Panc1 (cell line): ENCODE results near the gene TANC1. TPM values are rescaled to one million over a fixed set of nuclear protein-coding genes. Genes with fewer than 3 reads are reported as not detected.

Experiments
- ATAC-seq: fragments of 200-7000 bp; cut with Tn5 transposase; 2 replicates; pipeline ENCODE4 v1.9.1; 2020; ENCODE audit warnings: mild to moderate bottlenecking, moderate library complexity
- BruUV-seq: library from RNA; stranded (reverse); fragments of 400-500 nt; replicated peaks from 2 replicates; lab custom pipeline; 2021; lab: Mats Ljungman, UMichigan
- CTCF ChIA-PET: fragments of 300-600 bp; sonication (Branson Sonifier 250); formaldehyde crosslinking; loops from one replicate; lab custom pipeline; 2022; ENCODE audit warnings: antibody characterized with exemption; lab: Charles Lee
- POLR2A ChIA-PET: fragments of 300-600 bp; sonication (Branson Sonifier 250); formaldehyde crosslinking; loops from one replicate; lab custom pipeline; 2022; ENCODE audit warnings: antibody characterized with exemption; lab: Charles Lee
- DNase-seq: peaks from one replicate; pipeline ENCODE4 v3.0.0-alpha.2; 2010; ENCODE audit warnings: low read depth, low spot score
- H3K27ac ChIP-seq: 2 replicates; pipeline ENCODE4 v1.5.1; 2011; ENCODE audit warnings: mild to moderate bottlenecking, low read length, inconsistent platforms
- H3K27me3 ChIP-seq: fragments of 200-500 bp; sonication (Bioruptor generic); 2 replicates; pipeline ENCODE4 v1.6.0; 2014; ENCODE audit warnings: low read length, inconsistent platforms; ENCODE audit not compliant: control insufficient read depth, insufficient read depth
- H3K36me3 ChIP-seq: fragments of 200-500 bp; sonication (Bioruptor generic); 2 replicates; pipeline ENCODE4 v1.5.1; 2014; ENCODE audit warnings: inconsistent platforms, mild to moderate bottlenecking, low read length, moderate library complexity; ENCODE audit not compliant: control insufficient read depth, insufficient read depth
- H3K4me1 ChIP-seq: 2 replicates; pipeline ENCODE4 v1.5.1; 2011; ENCODE audit warnings: inconsistent platforms, mild to moderate bottlenecking, low read length, moderate library complexity; ENCODE audit not compliant: control insufficient read depth, insufficient read depth
- H3K4me3 ChIP-seq, 2 experiments: 2 replicates each; pipeline ENCODE4 v1.5.1; 2011 to 2012; ENCODE audit warnings: low read depth in 2 of 2, low read length in 2 of 2, mild to moderate bottlenecking in 2 of 2, inconsistent platforms in 1 of 2, moderate library complexity in 1 of 2
- H3K9me3 ChIP-seq: fragments of 200-500 bp; sonication (Bioruptor generic); 2 replicates; pipeline ENCODE4 v1.5.1; 2014; ENCODE audit warnings: low read depth, mild to moderate bottlenecking, inconsistent platforms, low read length, moderate library complexity; ENCODE audit not compliant: control insufficient read depth, insufficient read depth
- CTCF ChIP-seq: fragments of 450-650 bp; IDR thresholded peaks from 2 replicates; pipeline ENCODE4 v1.5.1; 2017; ENCODE audit warnings: mild to moderate bottlenecking
- POLR2AphosphoS5 ChIP-seq: IDR thresholded peaks from 2 replicates; pipeline ENCODE4 v1.6.1; 2012; ENCODE audit warnings: mild to moderate bottlenecking, low read depth, low read length, moderate library complexity
- SIN3A ChIP-seq: IDR thresholded peaks from 2 replicates; pipeline ENCODE4 v1.6.1; 2012; ENCODE audit warnings: low read depth, mild to moderate bottlenecking, low read length, moderate library complexity, borderline replicate concordance; ENCODE audit not compliant: insufficient read depth
- TCF7L2 ChIP-seq: IDR thresholded peaks from 2 replicates; pipeline ENCODE4 v1.6.1; 2011; ENCODE audit warnings: mild to moderate bottlenecking, low read depth, low read length, inconsistent platforms
- in situ Hi-C: cut with HindIII; loops from 2 replicates; pipeline ENCODE4 v1.10.0; 2016; ENCODE audit warnings: low sequenced_read_pairs, low pct_unique_long_range_greater_than_20kb
- intact Hi-C: fragments of 100-400 bp; cut with micrococcal nuclease; formaldehyde crosslinking; loops from one replicate; pipeline ENCODE4 v1.10.0; 2022; ENCODE audit not compliant: unreplicated experiment
- total RNA-seq: library from RNA; stranded (reverse); gene quantifications from one replicate; pipeline ENCODE4 v1.2.1, GENCODE V29; 2021; ENCODE audit not compliant: unreplicated experiment
- TF ChIP-seq, protein P1 (sequence below), 2 experiments: IDR thresholded peaks; 2 replicates each; pipeline ENCODE4 v1.6.1; 2011 to 2012; ENCODE audit warnings: low read depth in 2 of 2, control low read depth in 1 of 2, low read length in 1 of 2, mild to moderate bottlenecking in 1 of 2, moderate library complexity in 1 of 2; ENCODE audit not compliant: insufficient read depth in 1 of 2

TANC1 gene
- total RNA-seq, 1 experiment from 2014 or later, result 44.3 TPM

GRCh38 chr2:159266554-159266953 lies 298.1 kb downstream of the TANC1 start:
- POLR2A ChIA-PET, result no interaction called here
- Histone ChIP-seq H3K4me1 (no peaks in the 10 kb centered on the region), H3K27me3 (no peaks in the 10 kb centered on the region), H3K4me3 (no peak overlapping the region), H3K27ac (no peak overlapping the region), H3K36me3 (no peaks in the 10 kb centered on the region), H3K9me3 (no peaks in the 10 kb centered on the region)
- intact Hi-C loops, result no loop called here
- no TSS peak for BruUV-seq
- ATAC-seq (no peak), DNase-seq (no peak)
- TF ChIP-seq TCF7L2 (no peak), CTCF (no peak), POLR2AphosphoS5 (no peak), SIN3A (no peak)
- TF ChIP-seq, protein P1, sequence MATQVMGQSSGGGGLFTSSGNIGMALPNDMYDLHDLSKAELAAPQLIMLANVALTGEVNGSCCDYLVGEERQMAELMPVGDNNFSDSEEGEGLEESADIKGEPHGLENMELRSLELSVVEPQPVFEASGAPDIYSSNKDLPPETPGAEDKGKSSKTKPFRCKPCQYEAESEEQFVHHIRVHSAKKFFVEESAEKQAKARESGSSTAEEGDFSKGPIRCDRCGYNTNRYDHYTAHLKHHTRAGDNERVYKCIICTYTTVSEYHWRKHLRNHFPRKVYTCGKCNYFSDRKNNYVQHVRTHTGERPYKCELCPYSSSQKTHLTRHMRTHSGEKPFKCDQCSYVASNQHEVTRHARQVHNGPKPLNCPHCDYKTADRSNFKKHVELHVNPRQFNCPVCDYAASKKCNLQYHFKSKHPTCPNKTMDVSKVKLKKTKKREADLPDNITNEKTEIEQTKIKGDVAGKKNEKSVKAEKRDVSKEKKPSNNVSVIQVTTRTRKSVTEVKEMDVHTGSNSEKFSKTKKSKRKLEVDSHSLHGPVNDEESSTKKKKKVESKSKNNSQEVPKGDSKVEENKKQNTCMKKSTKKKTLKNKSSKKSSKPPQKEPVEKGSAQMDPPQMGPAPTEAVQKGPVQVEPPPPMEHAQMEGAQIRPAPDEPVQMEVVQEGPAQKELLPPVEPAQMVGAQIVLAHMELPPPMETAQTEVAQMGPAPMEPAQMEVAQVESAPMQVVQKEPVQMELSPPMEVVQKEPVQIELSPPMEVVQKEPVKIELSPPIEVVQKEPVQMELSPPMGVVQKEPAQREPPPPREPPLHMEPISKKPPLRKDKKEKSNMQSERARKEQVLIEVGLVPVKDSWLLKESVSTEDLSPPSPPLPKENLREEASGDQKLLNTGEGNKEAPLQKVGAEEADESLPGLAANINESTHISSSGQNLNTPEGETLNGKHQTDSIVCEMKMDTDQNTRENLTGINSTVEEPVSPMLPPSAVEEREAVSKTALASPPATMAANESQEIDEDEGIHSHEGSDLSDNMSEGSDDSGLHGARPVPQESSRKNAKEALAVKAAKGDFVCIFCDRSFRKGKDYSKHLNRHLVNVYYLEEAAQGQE (IDR thresholded peaks at IDR 0.05; ENCODE audit: insufficient read depth in 1 of 2, low read depth in 2 of 2, low read length in 1 of 2), result no peak
- CTCF ChIA-PET, result no interaction called here
- in situ Hi-C loops, result no loop called here

GRCh38 chr2:159267921-159268320 lies 299.5 kb downstream of the TANC1 start:
- Histone ChIP-seq H3K27me3 (no peaks in the 10 kb centered on the region), H3K9me3 (no peaks in the 10 kb centered on the region), H3K4me3 (no peak overlapping the region), H3K36me3 (no peaks in the 10 kb centered on the region), H3K27ac (no peak overlapping the region), H3K4me1 (no peaks in the 10 kb centered on the region)
- TF ChIP-seq SIN3A (no peak), CTCF (no peak), POLR2AphosphoS5 (no peak), TCF7L2 (no peak)
- TF ChIP-seq, protein P1 (IDR thresholded peaks at IDR 0.05; ENCODE audit: insufficient read depth in 1 of 2, low read depth in 2 of 2, low read length in 1 of 2), result no peak
- DNase-seq, result no peak
- ATAC-seq, result no peak
- intact Hi-C loops, result no loop called here
- POLR2A ChIA-PET, result no interaction called here
- CTCF ChIA-PET, result no interaction called here
- in situ Hi-C loops, result no loop called here
- no TSS peak for BruUV-seq
